Stimulated activated CD4-positive, alpha-beta T cell treated with anti-CD3 and anti-CD28 coated beads, Interleukin-2, amount 100 ng/mL, for 4 hours (primary cell): ENCODE results near the gene KCNJ2.

Source experiments
- DNase-seq: peaks from one replicate; pipeline ENCODE4 v3.0.0-alpha.2; 2020; ENCODE audit warnings: low read depth

The KCNJ2 gene

DNA sequence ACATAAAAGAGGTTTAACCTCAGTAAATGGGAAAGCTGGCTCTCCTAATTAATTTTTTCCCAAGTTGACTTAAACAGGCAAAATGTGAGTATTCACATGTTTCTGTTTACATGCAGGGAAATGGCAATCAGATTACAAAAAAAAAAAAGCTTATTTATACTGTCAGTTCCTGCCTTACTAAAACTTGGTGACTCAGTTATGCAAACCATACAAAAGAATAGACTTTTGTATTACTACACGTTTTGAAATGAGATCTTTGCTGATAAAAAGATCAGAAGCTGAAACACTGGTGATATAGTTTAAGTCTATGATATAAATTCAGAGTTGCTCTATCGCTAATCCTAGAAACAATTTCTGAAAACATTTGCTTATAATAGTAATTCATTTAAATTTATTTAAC, 9.4 kb upstream of the KCNJ2 start:
- DNase-seq, result no peak

DNA sequence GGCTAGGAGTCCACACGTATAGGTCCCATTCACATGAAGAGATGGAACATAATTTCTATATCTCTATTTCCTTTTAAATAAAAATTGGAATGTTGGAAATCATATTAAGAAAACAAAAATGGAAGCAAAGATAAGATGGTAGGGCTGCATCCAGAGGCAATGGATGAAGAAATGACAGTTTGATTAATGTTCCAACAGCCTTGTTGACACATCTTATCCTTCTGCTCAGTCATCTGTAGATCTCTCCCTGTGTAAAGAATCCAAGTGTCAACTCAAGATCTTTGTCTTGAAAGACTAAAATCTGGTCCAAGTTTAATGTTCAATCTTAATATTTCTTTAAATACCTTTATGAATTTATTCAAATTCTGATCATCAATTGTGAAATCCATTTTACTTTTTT, 7.8 kb upstream of the KCNJ2 start:
- DNase-seq, result no peak

DNA sequence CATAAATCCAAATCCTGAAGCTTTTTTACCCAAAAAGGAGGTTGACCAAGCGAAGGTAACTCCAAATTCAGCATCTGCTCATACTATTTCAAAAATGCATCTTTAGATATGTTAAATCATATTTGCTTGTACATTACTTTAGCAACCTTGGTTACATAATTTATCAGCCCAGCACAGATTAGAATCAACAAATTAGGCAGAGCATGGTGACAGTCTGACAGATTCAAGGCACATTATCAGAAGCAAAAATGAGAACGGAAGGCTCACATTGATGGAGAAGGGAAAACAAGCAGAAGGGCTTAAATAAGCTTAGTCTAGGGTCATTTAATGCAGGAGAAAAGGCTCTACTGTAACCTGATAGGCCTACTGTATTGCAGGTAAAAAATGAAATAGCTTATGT, 3.9 kb upstream of the KCNJ2 start:
- no peak for DNase-seq

- no peak for DNase-seq
Observed at GRCh38 chr17:70166615-70167014, 2.7 kb upstream of the KCNJ2 start.

DNA sequence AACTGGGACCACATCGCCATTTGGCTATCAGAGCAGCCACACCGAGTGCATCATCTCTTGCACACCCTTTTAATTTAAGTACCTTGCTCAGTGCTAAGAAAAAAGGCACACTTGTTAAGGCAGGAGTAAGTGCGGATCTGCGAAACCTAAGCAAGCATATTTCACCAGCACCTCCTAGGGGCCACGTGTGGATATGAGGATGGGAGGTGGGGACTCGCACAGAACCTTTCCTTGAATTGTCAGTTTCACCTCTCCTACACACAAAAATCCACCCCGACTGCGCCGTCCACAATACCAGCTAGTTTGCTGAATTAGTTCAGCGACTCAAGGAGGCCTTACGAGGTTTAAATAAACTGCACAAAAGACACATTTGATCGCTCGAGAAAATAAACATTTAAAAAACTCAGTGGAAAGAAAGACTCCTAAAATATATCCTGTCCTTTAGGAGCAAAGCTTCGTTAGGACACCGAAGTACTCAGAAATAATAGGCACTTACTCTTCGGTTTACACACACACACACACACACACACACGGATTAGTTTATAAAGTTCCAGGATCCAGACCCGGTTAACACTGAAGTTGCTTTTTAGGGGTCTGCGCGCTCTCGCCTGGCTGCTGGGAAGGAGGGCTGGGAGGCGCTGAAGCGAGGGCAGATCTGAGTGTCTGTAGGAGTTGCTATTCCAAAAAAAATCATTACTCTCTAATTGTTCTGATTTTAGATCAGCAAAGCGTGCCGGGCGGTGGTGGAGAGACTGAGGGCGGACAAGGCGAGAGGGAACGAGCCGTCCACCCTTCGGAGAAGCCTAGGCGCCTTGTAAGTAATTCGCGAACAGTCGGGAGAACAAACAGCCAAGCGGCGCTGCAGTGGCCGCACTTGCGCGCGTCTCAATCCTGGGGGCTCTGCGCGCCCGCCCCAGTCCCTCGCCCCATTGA, 1.0 kb upstream of the KCNJ2 start:
- no peak for DNase-seq

GRCh38 chr17:70169709-70170597, 621 bp downstream of the KCNJ2 start:
- no peak for DNase-seq

DNA sequence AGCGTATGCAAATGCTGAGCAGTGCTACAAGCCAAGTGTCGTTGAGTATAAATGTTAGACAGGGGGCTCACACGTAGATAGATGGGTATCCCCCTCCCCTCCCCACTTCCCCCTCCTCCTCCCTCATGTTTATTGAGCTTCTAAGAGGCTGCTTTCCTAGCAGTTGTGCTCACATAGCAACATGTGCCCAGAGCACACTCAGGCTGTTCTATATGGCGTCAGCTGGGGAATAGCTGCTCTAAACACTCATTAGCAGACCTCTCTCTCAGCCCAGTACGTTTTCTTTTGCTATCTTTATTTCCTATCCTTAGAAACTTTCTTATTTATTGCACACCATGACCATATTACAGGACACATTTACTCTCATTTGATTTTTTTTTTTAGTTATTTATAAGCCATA, 1.8 kb downstream of the KCNJ2 start:
- DNase-seq, result no peak

GRCh38 chr17:70172449-70172848, 3.1 kb downstream of the KCNJ2 start:
- DNase-seq, result no peak

DNA sequence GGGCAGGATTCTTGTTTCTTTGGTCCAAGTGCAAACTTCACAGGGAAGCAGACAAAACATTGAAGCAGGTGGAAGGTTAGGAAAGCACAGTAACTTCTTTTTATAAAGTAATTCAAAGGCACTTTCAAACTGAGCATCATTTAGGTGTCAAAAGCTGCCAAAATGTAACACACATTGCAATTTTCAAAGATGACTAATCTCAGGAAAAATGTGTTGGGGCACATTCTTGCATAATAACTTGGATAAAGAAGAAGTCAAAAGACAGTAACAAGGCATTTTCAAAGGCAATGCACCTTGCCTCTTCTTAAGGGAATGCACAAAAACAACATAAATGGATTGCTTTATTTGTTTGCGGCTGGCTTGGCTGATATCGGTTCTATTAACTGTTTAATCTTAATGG, 3.6 kb downstream of the KCNJ2 start:
- DNase-seq, result no peak

GRCh38 chr17:70173681-70174080, 4.3 kb downstream of the KCNJ2 start:
- DNase-seq, result no peak

GRCh38 chr17:70181376-70181775, 12.0 kb downstream of the KCNJ2 start:
- no peak for DNase-seq

- DNase-seq, result no peak
Observed at GRCh38 chr17:70181866-70182265, 12.5 kb downstream of the KCNJ2 start.

- DNase-seq, result no peak
Observed at GRCh38 chr17:70183508-70183907, 14.2 kb downstream of the KCNJ2 start.

- DNase-seq, result no peak
Observed at GRCh38 chr17:70184207-70184606, 14.9 kb downstream of the KCNJ2 start.

DNA sequence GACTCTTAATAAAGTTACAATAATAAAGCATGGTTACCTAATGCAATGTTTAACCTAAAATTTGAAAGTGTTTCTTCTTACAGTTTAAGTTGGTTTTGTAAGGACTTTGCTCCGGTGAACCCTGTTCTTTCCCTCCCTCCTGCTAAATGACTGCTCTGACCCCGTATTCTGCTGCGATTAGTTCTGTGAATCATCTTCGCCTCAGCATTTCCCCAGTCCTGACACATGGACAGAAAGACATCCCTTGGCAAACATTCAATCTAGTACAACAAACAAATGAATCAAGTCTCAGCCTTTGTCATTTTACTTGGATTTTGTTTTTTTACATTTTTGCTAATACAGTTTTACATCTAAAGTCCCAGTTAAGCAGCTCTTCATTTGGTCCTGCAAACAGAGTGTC, 15.4 kb downstream of the KCNJ2 start:
- DNase-seq, result no peak

DNA sequence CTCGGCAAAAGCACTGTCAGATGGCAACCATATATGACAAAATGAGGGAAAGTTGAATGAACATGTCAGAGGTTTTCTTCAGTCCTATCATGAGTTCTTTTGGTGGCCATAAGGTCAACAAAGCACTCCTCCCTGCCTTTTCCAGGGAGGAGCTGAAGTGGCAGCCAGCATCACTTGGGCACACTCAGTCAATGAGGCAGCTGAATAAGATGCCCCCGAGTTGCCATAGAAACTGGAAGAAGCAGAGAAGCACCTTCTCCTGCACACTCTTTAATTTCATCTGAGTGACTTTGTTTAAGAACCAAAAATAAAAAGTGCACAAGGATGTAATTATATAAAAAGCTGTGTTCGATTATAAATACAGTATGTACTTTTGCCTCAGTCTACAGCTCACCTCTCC, 16.0 kb downstream of the KCNJ2 start:
- no peak for DNase-seq

DNA sequence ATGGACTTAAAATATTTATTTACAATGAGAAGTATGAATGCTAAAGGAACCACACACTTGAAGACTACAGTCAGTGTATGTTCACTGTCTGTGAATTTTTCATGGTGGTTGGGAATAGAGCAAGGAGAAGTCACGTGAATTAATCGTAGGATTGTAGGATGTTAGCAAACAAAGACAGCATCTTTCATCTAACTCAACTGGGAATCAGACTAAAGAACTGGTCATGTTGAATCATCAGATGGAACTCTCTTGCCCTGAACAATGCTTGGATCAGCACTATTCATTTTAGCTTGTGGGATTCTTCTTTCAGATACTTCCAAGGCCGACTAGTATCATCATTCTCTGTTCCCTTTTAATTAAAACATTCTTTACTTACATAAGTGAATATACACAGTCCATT, 18.1 kb downstream of the KCNJ2 start:
- no peak for DNase-seq

DNA sequence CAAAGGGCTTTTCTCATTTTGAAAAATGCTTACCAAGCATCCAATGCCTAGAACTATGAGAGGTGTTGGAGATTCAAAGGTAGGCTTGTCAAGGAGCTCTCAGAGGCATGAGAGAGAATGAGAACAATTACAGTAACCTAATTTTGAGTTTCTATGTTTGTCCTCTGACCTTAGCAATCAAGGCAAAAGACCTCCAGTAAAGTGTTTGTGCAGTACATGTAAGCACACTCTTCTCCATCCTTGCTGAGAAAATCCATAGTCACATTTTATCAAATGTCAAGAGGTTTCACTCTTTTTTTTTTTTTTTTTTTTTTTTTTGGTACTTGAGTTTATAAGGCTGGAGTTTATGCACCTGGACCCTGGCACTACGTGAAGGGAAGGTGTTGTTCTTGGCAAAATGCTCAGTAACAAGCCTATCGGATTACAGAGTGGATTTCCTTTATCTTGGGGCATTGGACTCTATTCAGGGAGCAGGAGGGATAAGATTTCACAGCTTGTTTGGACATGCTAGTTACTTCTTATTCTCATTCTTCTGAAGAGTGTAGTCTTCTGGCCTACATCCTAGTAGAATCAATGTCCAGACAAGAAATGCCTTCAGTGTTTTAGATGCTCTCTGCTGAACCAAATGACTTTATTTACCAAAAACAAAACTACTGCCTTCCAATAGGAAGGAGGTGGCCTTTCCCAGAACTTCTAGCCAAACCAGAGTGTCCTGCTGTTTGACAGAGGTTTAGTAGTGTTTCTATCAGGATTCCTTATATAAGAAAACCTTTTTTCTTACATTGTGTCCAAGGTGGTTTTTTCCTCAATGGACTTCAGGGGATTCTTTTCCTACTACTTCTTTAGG, 21.9 kb downstream of the KCNJ2 start:
- DNase-seq, result no peak

DNA sequence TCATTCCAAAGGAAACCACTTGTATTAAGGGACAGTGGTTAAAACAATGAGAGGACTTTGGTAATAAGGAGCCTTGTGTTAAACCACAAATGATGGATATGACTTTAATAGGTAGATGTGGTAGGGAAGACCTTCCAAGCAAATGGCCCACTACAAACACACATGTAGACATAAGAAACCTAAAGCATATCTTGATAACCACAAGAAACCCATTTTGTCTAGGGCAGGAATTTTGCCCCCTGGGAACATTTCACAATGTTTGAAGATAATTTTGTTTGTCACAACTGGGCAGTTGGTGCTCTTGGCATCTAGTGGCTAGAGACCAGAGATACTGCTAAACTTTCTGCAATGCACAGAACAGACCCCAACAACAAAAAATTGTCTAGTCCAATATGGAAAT, 25.8 kb downstream of the KCNJ2 start:
- no peak for DNase-seq

DNA sequence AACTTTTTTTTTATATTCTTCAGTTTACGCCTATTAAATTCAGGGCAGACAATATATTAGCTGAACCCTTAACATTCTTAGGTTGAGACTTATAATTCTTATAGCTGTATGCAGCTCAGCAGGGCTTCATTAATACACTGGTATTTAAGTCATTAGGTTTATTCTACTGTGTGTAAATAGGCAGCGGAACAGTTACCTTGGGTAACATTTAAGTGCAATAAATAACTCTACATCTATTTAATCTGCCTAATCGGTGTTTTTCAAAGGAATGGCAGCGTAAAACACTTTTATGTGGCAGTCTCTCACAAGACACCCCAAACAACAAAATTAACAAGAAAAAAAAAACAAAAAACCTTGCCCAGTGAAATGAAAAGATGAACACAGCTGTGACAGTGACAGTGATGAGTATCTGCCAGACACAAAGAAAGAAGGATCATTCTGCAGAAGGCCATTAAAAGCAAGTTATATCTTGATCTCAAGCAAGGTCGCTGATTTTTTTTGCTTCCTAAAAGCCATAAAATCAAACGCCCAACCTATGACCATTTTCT, 32.6 kb downstream of the KCNJ2 start:
- DNase-seq, result no peak

DNA sequence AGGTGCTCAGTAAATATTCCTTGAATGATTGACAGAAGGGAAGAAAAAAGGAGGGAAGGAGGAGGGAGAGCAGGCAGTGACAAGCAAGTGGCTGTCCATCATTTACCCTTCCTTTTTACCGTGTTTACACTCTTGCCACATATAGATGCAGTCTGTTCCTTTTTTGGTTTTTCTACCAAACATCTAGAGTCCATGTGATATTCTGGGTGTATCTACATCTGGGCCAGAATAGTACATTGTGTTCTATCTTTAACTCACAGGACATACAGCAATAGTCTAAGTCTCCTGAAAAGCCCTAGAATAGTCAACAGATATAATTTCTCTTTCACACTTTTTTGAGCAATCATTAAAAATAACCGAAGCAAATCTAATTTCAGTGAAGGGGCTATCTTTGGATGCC, 33.5 kb downstream of the KCNJ2 start:
- DNase-seq, result no peak

- DNase-seq, result no peak
Observed at GRCh38 chr17:70204431-70204830, 35.1 kb downstream of the KCNJ2 start.
